HepG2 (cell line): ENCODE measurements around the gene DDAH2. TPM values are rescaled to one million over a fixed set of nuclear protein-coding genes. Genes with fewer than 3 reads are reported as not detected.

ENCODE experiments used
- ATAC-seq: fragments of 200-7000 bp; cut with Tn5 transposase; 3 replicates; pipeline ENCODE4 v1.9.1; 2020; ENCODE audit warnings: mild to moderate bottlenecking, moderate library complexity
- BruUV-seq: library from RNA; stranded (reverse); fragments of 400-500 nt; replicated peaks from 2 replicates; lab custom pipeline; 2021; lab: Mats Ljungman, UMichigan
- CTCF ChIA-PET: fragments of 300-600 bp; formaldehyde crosslinking; extraction: SDS; loops from one replicate; lab custom pipeline; 2021; ENCODE audit warnings: low total read pairs, inconsistent platforms, low intra/inter-chr PET ratio; lab: Yijun Ruan, JAX
- POLR2A ChIA-PET: fragments of 350-600 bp; sonication (Branson Sonifier 250); formaldehyde crosslinking; loops from one replicate; lab custom pipeline; 2020; ENCODE audit warnings: antibody characterized with exemption, inconsistent platforms; lab: Yijun Ruan, JAX
- DNase-seq: peaks from one replicate; pipeline ENCODE4 v3.0.0-alpha.2; 2015; ENCODE audit warnings: low spot score
- FAIRE-seq: peaks from 3 replicates; lab custom pipeline; 2011; peaks lifted over from hg19 to GRCh38; lab: Jason Lieb, UNC
- H2AFZ ChIP-seq: one replicate; pipeline ENCODE4 v1.6.1; 2011; ENCODE audit warnings: low read length, inconsistent platforms
- H3K27ac ChIP-seq: fragments of 300-600 bp; 3 replicates; pipeline ENCODE4 v1.8.0; 2011; ENCODE audit warnings: mixed run types, mild to moderate bottlenecking, mixed read lengths, low read length, inconsistent platforms; ENCODE audit not compliant: insufficient read depth; ENCODE audit errors: extremely low read length
- H3K27me3 ChIP-seq, 2 experiments: fragments of 200-600 bp in 1 of 2; 2 replicates in 1 of 2; 3 replicates in 1 of 2; pipeline versions ENCODE4 v1.6.0 to v1.8.0; 2011; ENCODE audit warnings: low read length in 2 of 2, mild to moderate bottlenecking in 2 of 2, moderate library complexity in 2 of 2, inconsistent platforms in 1 of 2; ENCODE audit not compliant: insufficient read depth in 2 of 2, control insufficient read depth in 1 of 2
- H3K36me3 ChIP-seq, 2 experiments: fragments of 200-600 bp in 1 of 2; replicated peaks in 1 of 2; 2 replicates in 1 of 2; 3 replicates in 1 of 2; pipeline versions ENCODE4 v1.5.1 to v1.8.0; 2011; ENCODE audit warnings: low read length in 2 of 2, inconsistent platforms in 1 of 2; ENCODE audit not compliant: insufficient read depth in 2 of 2, control insufficient read depth in 1 of 2
- H3K4me1 ChIP-seq: 2 replicates; pipeline ENCODE4 v1.5.1; 2012; ENCODE audit warnings: low read length, inconsistent platforms; ENCODE audit not compliant: insufficient read depth
- H3K4me2 ChIP-seq: 2 replicates; pipeline ENCODE4 v1.6.0; 2011; ENCODE audit warnings: low read depth, low read length, inconsistent platforms
- H3K4me3 ChIP-seq, 3 experiments: fragments of 200-600 bp in 1 of 3; sonication (generic), shearing (Covaris generic) in 1 of 3; replicated peaks in 1 of 3; 2 replicates each; pipeline ENCODE4 v1.5.1; 2011 to 2016; ENCODE audit warnings: low read length in 3 of 3, inconsistent platforms in 2 of 3, low read depth in 2 of 3, mild to moderate bottlenecking in 2 of 3, control low read depth in 1 of 3, mixed read lengths in 1 of 3; ENCODE audit not compliant: insufficient read depth in 1 of 3
- H3K79me2 ChIP-seq: one replicate; pipeline ENCODE4 v1.6.1; 2011; ENCODE audit warnings: low read length, inconsistent platforms; ENCODE audit not compliant: insufficient read depth
- H3K9ac ChIP-seq: 2 replicates; pipeline ENCODE4 v1.6.0; 2011; ENCODE audit warnings: mild to moderate bottlenecking, low read depth, low read length, inconsistent platforms; ENCODE audit not compliant: insufficient read depth
- H3K9me3 ChIP-seq: 2 replicates; pipeline ENCODE4 v1.5.1; 2012; ENCODE audit warnings: mild to moderate bottlenecking, low read length
- H4K20me1 ChIP-seq: 2 replicates; pipeline ENCODE4 v1.6.0; 2011; ENCODE audit warnings: inconsistent platforms, mild to moderate bottlenecking, low read length, moderate library complexity; ENCODE audit not compliant: insufficient read depth
- E2F2 ChIP-seq: sonication (generic); formaldehyde crosslinking; IDR thresholded peaks from 2 replicates; pipeline ENCODE4 v1.4.0; 2020; ENCODE audit warnings: missing genetic modification reagents, borderline replicate concordance
- GFI1 ChIP-seq: sonication (generic); formaldehyde crosslinking; IDR thresholded peaks from 2 replicates; pipeline ENCODE4 v1.5.0; 2020; ENCODE audit warnings: missing genetic modification reagents, mild to moderate bottlenecking, borderline replicate concordance
- GZF1 ChIP-seq: sonication (generic); formaldehyde crosslinking; IDR thresholded peaks from 2 replicates; pipeline ENCODE4 v1.5.1; 2020; ENCODE audit warnings: mild to moderate bottlenecking, missing genetic modification reagents
- HNF4G ChIP-seq, 2 experiments: sonication (generic) in 1 of 2; formaldehyde crosslinking in 1 of 2; IDR thresholded peaks; 2 replicates each; pipeline versions ENCODE4 v1.4.0 to v1.6.1; 2011 to 2020; ENCODE audit warnings: borderline replicate concordance in 2 of 2, low read depth in 2 of 2, mild to moderate bottlenecking in 2 of 2, low read length in 1 of 2, missing genetic modification reagents in 1 of 2, moderate library complexity in 1 of 2
- KDM5A ChIP-seq: fragments of 200-600 bp; sonication (generic); IDR thresholded peaks from 2 replicates; pipeline ENCODE4 v1.7.0; 2018; ENCODE audit warnings: antibody characterized with exemption, mild to moderate bottlenecking, low read length, borderline replicate concordance
- KMT2A ChIP-seq: sonication (generic); formaldehyde crosslinking; IDR thresholded peaks from 2 replicates; pipeline ENCODE4 v1.4.0; 2020; ENCODE audit warnings: missing genetic modification reagents
- MAFF ChIP-seq: IDR thresholded peaks from 2 replicates; pipeline ENCODE4 v1.6.1; 2011; ENCODE audit warnings: low read depth, low read length, improper control_type of control experiment
- MED8 ChIP-seq: sonication (generic); formaldehyde crosslinking; IDR thresholded peaks from 2 replicates; pipeline ENCODE4 v1.8.1; 2023; ENCODE audit warnings: mild to moderate bottlenecking, missing genetic modification reagents; ENCODE audit not compliant: insufficient replicate concordance
- NR0B2 ChIP-seq: sonication (generic); formaldehyde crosslinking; IDR thresholded peaks from 2 replicates; pipeline ENCODE4 v1.4.0; 2020; ENCODE audit warnings: mild to moderate bottlenecking, missing genetic modification reagents
- SP5 ChIP-seq: IDR thresholded peaks from 2 replicates; pipeline ENCODE4 v1.6.1; 2016; ENCODE audit warnings: low read depth, borderline replicate concordance
- ZNF292 ChIP-seq: sonication (generic); formaldehyde crosslinking; IDR thresholded peaks from 2 replicates; pipeline ENCODE4 v1.8.1; 2022; ENCODE audit warnings: mild to moderate bottlenecking, low read depth, missing genetic modification reagents, borderline replicate concordance
- ZNF615 ChIP-seq: sonication (generic); formaldehyde crosslinking; IDR thresholded peaks from 2 replicates; pipeline ENCODE4 v1.5.0; 2020; ENCODE audit warnings: mild to moderate bottlenecking, missing genetic modification reagents, borderline replicate concordance
- WGBS: methylation state at CpG from one replicate; pipeline ENCODE4 v1.1.6; 2017; ENCODE audit warnings: low lambda C conversion rate; 5-methylcytosine and 5-hydroxymethylcytosine counted together
- in situ Hi-C: cut with HindIII; loops from 2 replicates; pipeline ENCODE4 v1.10.0; 2017; ENCODE audit warnings: low pct_unique_long_range_greater_than_20kb; ENCODE audit not compliant: extremely low pct_ligation_motif_present
- intact Hi-C: fragments of 100-400 bp; cut with micrococcal nuclease; formaldehyde crosslinking; loops from one replicate; pipeline ENCODE4 v1.10.0; 2022; ENCODE audit not compliant: unreplicated experiment
- polyA plus RNA-seq, 8 experiments: library from polyadenylated mRNA; depleted of rRNA in 3 of 8; stranded (reverse) in 7 of 8; unstranded in 1 of 8; fragments of >200 nt; fragmentation: Illumina TruSeq in 4 of 8; extraction: Trizol in 4 of 8; gene quantifications; 2 replicates each; pipeline versions ENCODE4 v1.2.1 to v1.2.3, GENCODE V29; 2011 to 2016; ENCODE audit warnings: low read depth in 4 of 8, missing spikeins in 1 of 8, mixed read lengths in 1 of 8; ENCODE audit not compliant: insufficient read depth in 1 of 8
- total RNA-seq, 5 experiments: library from RNA; depleted of rRNA; stranded (reverse); fragments of >200 nt; fragmentation: Illumina TruSeq; extraction: Trizol; gene quantifications; 2 replicates each; pipeline ENCODE4 v1.2.3, GENCODE V29; 2016; ENCODE audit warnings: low read depth in 1 of 5
- TF ChIP-seq, protein P1 (sequence below): sonication (generic); formaldehyde crosslinking; conservative IDR thresholded peaks from 2 replicates; pipeline ENCODE4 v1.4.0; 2020; ENCODE audit warnings: missing genetic modification reagents
- TF ChIP-seq, protein P2 (sequence below): sonication (generic); formaldehyde crosslinking; IDR thresholded peaks from 2 replicates; pipeline ENCODE4 v1.5.1; 2020; ENCODE audit warnings: missing genetic modification reagents, mild to moderate bottlenecking, borderline replicate concordance
- TF ChIP-seq, protein P3 (sequence below): sonication (generic); formaldehyde crosslinking; conservative IDR thresholded peaks from 2 replicates; pipeline ENCODE4 v1.8.0; 2022; ENCODE audit warnings: missing genetic modification reagents

Gene DDAH2
- total and polyA plus RNA-seq, 2 of the 13 experiments (the other 11 are each of a cell fraction or from before 2014, with no cell fraction given) = 16.4 to 21.1 TPM

- intact Hi-C loops (no loop called here), in situ Hi-C loops (no loop called here)
- Histone ChIP-seq H3K9me3 (no peaks in the 10 kb centered on the region), H3K36me3 (peaks cover 0 to 2% of the 10 kb centered on the region in 2 experiments; a peak in 3 of 5 replicates), H3K79me2 (no peaks in the 10 kb centered on the region), H3K4me3 (no peak overlapping the region), H3K27me3 (no peaks in the 10 kb centered on the region), H3K4me1 (peaks cover 35% of the 10 kb centered on the region), H3K9ac (no peak overlapping the region), H3K27ac (no peak overlapping the region), H2AFZ (no peak overlapping the region), H4K20me1 (no peaks in the 10 kb centered on the region), H3K4me2 (no peak overlapping the region)
- BruUV-seq = no TSS peak
- no peak for DNase-seq
- 98% methylated on average over 8 of the region's 8 CpGs for WGBS
- POLR2A ChIA-PET = interaction anchor here (1.4 to 11.5 kb wide), 2 partner anchors 14 to 24 kb away, joined by 4 to 96 read pairs; partner anchors contain the start of genes CLIC1 and MSH5
- CTCF ChIA-PET = no interaction called here
- FAIRE-seq = no peak
- ATAC-seq = no peak
- no peak for TF ChIP-seq NR0B2
- TF ChIP-seq KMT2A (CRISPR knock-in tag) = no peak
- TF ChIP-seq, protein P1, sequence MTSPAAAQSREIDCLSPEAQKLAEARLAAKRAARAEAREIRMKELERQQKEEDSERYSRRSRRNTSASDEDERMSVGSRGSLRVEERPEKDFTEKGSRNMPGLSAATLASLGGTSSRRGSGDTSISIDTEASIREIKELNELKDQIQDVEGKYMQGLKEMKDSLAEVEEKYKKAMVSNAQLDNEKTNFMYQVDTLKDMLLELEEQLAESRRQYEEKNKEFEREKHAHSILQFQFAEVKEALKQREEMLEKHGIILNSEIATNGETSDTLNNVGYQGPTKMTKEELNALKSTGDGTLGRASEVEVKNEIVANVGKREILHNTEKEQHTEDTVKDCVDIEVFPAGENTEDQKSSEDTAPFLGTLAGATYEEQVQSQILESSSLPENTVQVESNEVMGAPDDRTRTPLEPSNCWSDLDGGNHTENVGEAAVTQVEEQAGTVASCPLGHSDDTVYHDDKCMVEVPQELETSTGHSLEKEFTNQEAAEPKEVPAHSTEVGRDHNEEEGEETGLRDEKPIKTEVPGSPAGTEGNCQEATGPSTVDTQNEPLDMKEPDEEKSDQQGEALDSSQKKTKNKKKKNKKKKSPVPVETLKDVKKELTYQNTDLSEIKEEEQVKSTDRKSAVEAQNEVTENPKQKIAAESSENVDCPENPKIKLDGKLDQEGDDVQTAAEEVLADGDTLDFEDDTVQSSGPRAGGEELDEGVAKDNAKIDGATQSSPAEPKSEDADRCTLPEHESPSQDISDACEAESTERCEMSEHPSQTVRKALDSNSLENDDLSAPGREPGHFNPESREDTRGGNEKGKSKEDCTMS (CRISPR knock-in tag) = no peak
- TF ChIP-seq ZNF292 (CRISPR knock-in tag) = no peak
- no peak for TF ChIP-seq GZF1
- no peak for TF ChIP-seq MED8 (CRISPR knock-in tag)
- TF ChIP-seq SP5 (CRISPR knock-in tag) = no peak
- TF ChIP-seq, protein P2, sequence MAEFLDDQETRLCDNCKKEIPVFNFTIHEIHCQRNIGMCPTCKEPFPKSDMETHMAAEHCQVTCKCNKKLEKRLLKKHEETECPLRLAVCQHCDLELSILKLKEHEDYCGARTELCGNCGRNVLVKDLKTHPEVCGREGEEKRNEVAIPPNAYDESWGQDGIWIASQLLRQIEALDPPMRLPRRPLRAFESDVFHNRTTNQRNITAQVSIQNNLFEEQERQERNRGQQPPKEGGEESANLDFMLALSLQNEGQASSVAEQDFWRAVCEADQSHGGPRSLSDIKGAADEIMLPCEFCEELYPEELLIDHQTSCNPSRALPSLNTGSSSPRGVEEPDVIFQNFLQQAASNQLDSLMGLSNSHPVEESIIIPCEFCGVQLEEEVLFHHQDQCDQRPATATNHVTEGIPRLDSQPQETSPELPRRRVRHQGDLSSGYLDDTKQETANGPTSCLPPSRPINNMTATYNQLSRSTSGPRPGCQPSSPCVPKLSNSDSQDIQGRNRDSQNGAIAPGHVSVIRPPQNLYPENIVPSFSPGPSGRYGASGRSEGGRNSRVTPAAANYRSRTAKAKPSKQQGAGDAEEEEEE = no peak
- TF ChIP-seq MAFF = no peak
- TF ChIP-seq E2F2 (CRISPR knock-in tag) = no peak
- TF ChIP-seq ZNF615 (CRISPR knock-in tag) = no peak
- no peak for TF ChIP-seq KDM5A
- no peak for TF ChIP-seq GFI1 (CRISPR knock-in tag)
- TF ChIP-seq, protein P3, sequence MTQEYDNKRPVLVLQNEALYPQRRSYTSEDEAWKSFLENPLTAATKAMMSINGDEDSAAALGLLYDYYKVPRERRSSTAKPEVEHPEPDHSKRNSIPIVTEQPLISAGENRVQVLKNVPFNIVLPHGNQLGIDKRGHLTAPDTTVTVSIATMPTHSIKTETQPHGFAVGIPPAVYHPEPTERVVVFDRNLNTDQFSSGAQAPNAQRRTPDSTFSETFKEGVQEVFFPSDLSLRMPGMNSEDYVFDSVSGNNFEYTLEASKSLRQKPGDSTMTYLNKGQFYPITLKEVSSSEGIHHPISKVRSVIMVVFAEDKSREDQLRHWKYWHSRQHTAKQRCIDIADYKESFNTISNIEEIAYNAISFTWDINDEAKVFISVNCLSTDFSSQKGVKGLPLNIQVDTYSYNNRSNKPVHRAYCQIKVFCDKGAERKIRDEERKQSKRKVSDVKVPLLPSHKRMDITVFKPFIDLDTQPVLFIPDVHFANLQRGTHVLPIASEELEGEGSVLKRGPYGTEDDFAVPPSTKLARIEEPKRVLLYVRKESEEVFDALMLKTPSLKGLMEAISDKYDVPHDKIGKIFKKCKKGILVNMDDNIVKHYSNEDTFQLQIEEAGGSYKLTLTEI (CRISPR knock-in tag) = no peak
- no peak for TF ChIP-seq HNF4G (IDR thresholded peaks at IDR 0.05; ENCODE audit: borderline replicate concordance, low read depth, low read length)
- TF ChIP-seq HNF4G (CRISPR knock-in tag; IDR thresholded peaks at IDR 0.05; ENCODE audit: borderline replicate concordance, low read depth) = no peak
Measured at GRCh38 chr6:31761343-31761742, 32.2 kb upstream of the DDAH2 start.
